ENCODE measurements around the gene HMGB3. TPM values are rescaled to one million over a fixed set of nuclear protein-coding genes. Genes with fewer than 3 reads are reported as not detected.
A peak's percentile ranks its signal among the peaks of the same experiment; 100 is the strongest.

HMGB3 gene
- total RNA-seq, 2 donors from 2014 or later: 220 to 413 TPM

GRCh38 chrX:150941580-150941979, 41.6 kb upstream of the HMGB3 start:
- TF ChIP-seq, protein P1, sequence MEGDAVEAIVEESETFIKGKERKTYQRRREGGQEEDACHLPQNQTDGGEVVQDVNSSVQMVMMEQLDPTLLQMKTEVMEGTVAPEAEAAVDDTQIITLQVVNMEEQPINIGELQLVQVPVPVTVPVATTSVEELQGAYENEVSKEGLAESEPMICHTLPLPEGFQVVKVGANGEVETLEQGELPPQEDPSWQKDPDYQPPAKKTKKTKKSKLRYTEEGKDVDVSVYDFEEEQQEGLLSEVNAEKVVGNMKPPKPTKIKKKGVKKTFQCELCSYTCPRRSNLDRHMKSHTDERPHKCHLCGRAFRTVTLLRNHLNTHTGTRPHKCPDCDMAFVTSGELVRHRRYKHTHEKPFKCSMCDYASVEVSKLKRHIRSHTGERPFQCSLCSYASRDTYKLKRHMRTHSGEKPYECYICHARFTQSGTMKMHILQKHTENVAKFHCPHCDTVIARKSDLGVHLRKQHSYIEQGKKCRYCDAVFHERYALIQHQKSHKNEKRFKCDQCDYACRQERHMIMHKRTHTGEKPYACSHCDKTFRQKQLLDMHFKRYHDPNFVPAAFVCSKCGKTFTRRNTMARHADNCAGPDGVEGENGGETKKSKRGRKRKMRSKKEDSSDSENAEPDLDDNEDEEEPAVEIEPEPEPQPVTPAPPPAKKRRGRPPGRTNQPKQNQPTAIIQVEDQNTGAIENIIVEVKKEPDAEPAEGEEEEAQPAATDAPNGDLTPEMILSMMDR (conservative IDR thresholded peaks at IDR 0.05): no peak

GRCh38 chrX:150942942-150943594, 40.1 kb upstream of the HMGB3 start:
- no peaks in the 10 kb centered on the region for H3K36me3 Mint-ChIP-seq (ENCODE audit: low read depth)
- WGBS, 2 experiments (ENCODE audit: insufficient coverage in 1 of 2, insufficient read length in 1 of 2): 89 to 100% methylated on average over 3 to 8 of the region's 9 CpGs
- H3K27me3 ChIP-seq (ENCODE audit: control insufficient read depth, insufficient read depth, low read length, poor library complexity, severe bottlenecking): no peaks in the 10 kb centered on the region
- H3K27me3 Mint-ChIP-seq (ENCODE audit: insufficient read depth): peaks cover 1% of the 10 kb centered on the region
- TF ChIP-seq, protein P1 (conservative IDR thresholded peaks at IDR 0.05): no peak
- no peaks in the 10 kb centered on the region for H3K4me1 ChIP-seq (ENCODE audit: control insufficient read depth, insufficient read depth, low read length)
- peaks cover 3% of the 10 kb centered on the region for H3K9me3 Mint-ChIP-seq
- H3K36me3 ChIP-seq (ENCODE audit: control insufficient read depth, insufficient read depth, low read length): no peaks in the 10 kb centered on the region
- no peak overlapping the region for H3K4me3 ChIP-seq (ENCODE audit: low read length)
- H3K9me3 ChIP-seq (ENCODE audit: control insufficient read depth, low read length): no peaks in the 10 kb centered on the region
- H3K27ac ChIP-seq (ENCODE audit: low read depth, low read length): no peak overlapping the region
- DNase-seq: no peak
- no peak overlapping the region for H3K27ac Mint-ChIP-seq
- no peak overlapping the region for H3K4me3 Mint-ChIP-seq
- H3K9ac ChIP-seq (ENCODE audit: extremely low read depth, low read length, poor library complexity, severe bottlenecking): no peak overlapping the region
- peaks cover 19% of the 10 kb centered on the region for H3K4me1 Mint-ChIP-seq

More at GRCh38 chrX:150941580-150941979, 41.6 kb upstream of the HMGB3 start:
- no peak overlapping the region for H3K9ac ChIP-seq (ENCODE audit: extremely low read depth, low read length, poor library complexity, severe bottlenecking)
- H3K9me3 ChIP-seq (ENCODE audit: control insufficient read depth, low read length): no peaks in the 10 kb centered on the region
- H3K27ac ChIP-seq (ENCODE audit: low read depth, low read length): no peak overlapping the region
- Mint-ChIP-seq H3K36me3 (ENCODE audit: low read depth) (no peaks in the 10 kb centered on the region), H3K4me3 (no peak overlapping the region), H3K4me1 (peaks cover 19% of the 10 kb centered on the region), H3K9me3 (peaks cover 16% of the 10 kb centered on the region), H3K27ac (no peak overlapping the region), H3K27me3 (ENCODE audit: insufficient read depth) (no peaks in the 10 kb centered on the region)
- H3K27me3 ChIP-seq (ENCODE audit: control insufficient read depth, insufficient read depth, low read length, poor library complexity, severe bottlenecking): no peaks in the 10 kb centered on the region
- DNase-seq: no peak
- no peaks in the 10 kb centered on the region for H3K36me3 ChIP-seq (ENCODE audit: control insufficient read depth, insufficient read depth, low read length)
- H3K4me3 ChIP-seq (ENCODE audit: low read length): no peak overlapping the region
- no peaks in the 10 kb centered on the region for H3K4me1 ChIP-seq (ENCODE audit: control insufficient read depth, insufficient read depth, low read length)
- WGBS, 2 experiments (ENCODE audit: insufficient coverage in 1 of 2, insufficient read length in 1 of 2): 58 to 86% methylated on average over 2 of the region's 2 CpGs

DNA sequence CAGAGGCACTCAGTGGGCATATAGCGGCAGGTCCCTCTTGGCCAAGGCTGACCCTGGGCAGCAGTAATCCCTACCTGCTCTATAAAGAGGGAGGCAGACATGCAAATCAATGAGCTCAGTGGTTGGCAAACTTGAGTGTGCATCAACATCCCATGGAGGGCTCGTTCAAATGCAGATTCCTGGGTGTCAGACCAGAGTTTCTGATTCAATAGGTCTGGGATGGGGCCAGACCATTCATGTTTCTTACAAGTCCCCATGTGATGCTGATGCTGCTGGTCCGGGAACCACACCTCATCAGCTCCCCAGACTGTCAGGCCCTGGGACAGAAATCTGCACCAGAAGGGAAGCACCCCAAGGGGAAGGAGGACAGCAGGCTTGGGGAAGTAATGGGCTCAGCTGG, 38.9 kb upstream of the HMGB3 start:
- H3K9me3 Mint-ChIP-seq: peaks cover 3% of the 10 kb centered on the region
- H3K36me3 ChIP-seq (ENCODE audit: control insufficient read depth, insufficient read depth, low read length): no peaks in the 10 kb centered on the region
- H3K27ac Mint-ChIP-seq: no peak overlapping the region
- H3K4me1 ChIP-seq (ENCODE audit: control insufficient read depth, insufficient read depth, low read length): no peaks in the 10 kb centered on the region
- H3K9ac ChIP-seq (ENCODE audit: extremely low read depth, low read length, poor library complexity, severe bottlenecking): no peak overlapping the region
- H3K4me1 Mint-ChIP-seq: peaks cover 19% of the 10 kb centered on the region
- H3K4me3 ChIP-seq (ENCODE audit: low read length): no peak overlapping the region
- H3K27ac ChIP-seq (ENCODE audit: low read depth, low read length): no peak overlapping the region
- no peaks in the 10 kb centered on the region for H3K36me3 Mint-ChIP-seq (ENCODE audit: low read depth)
- H3K27me3 Mint-ChIP-seq (ENCODE audit: insufficient read depth): peaks cover 1% of the 10 kb centered on the region
- WGBS, 2 experiments (ENCODE audit: insufficient coverage in 1 of 2, insufficient read length in 1 of 2): 75 to 76% methylated on average over 2 to 3 of the region's 3 CpGs
- H3K4me3 Mint-ChIP-seq: no peak overlapping the region
- TF ChIP-seq, protein P1 (conservative IDR thresholded peaks at IDR 0.05): no peak
- H3K27me3 ChIP-seq (ENCODE audit: control insufficient read depth, insufficient read depth, low read length, poor library complexity, severe bottlenecking): no peaks in the 10 kb centered on the region
- DNase-seq: peak; percentile 79
- H3K9me3 ChIP-seq (ENCODE audit: control insufficient read depth, low read length): no peaks in the 10 kb centered on the region

Measured in endodermal cell (in vitro differentiated cells).